ENCODE data around the gene KYAT1.

The KYAT1 gene

DNA sequence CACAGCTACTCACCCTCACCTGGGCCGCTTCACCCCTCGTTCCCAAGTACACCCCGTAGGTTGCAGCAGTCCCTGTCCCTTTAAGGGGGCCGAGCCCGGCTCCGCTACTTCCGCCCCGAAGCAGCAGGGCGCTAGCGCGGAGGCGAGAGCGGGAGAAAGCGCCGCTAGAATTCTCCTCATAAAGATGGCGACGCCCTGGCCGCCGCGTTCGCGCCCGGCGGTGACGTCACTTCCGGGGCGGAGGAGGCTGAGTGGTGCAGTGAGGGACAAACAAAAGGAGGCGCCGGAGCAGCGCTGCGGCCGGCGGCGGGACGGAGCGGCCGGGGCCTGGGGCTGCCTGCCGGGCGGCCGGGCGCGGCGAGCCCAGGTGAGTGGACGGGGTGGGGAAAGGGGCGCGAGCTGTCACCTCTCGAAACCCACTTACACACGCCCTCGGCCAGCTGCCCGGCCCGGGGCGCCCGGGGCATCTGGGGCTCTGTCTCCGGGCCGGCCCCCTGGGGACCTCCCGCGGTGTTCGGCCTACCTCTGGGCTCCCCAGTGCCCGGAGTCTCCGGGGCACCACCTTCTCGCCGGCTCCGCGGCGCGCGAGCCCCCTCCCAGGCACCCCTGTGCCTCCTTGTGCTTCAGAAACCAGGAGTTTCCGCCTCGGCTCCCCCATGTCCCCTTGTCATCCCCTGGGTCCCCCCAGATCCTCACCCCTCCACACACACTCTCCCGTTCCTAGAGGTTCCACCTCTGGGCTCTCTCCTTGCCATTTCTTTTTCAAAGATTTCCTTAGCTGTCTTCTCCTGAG, at the start of gene KYAT1, which contains the start of gene LRRC8A:
TSS of gene KYAT1 (minus strand) at position 67 of the 793 bp plus-strand sequence. CDS start 36,545 bp downstream, outside the sequence.
TSS of gene LRRC8A (plus strand) at position 250 of the 793 bp plus-strand sequence. CDS start 25,032 bp downstream, outside the sequence.
- no peak for FAIRE-seq

DNA sequence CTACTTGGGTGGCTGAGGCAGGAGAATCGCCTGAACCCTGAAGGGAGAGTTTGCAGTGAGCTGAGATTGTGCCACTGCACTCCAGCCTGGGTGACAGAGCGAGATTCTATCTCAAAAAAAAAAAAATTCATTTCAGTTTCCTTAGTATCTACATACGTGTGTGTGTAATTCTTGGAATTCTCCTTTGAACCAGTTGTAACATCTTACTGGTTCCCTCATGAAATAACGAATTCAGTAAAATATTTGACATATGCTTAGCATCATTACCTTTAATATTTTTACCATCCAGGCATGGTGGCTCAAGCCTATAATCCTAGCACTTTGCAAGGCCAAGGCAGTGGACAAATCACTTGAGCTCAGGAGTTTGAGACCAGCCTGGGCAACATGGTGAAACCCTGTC, 47.8 kb upstream of the KYAT1 start:
- FAIRE-seq = no peak

DNA sequence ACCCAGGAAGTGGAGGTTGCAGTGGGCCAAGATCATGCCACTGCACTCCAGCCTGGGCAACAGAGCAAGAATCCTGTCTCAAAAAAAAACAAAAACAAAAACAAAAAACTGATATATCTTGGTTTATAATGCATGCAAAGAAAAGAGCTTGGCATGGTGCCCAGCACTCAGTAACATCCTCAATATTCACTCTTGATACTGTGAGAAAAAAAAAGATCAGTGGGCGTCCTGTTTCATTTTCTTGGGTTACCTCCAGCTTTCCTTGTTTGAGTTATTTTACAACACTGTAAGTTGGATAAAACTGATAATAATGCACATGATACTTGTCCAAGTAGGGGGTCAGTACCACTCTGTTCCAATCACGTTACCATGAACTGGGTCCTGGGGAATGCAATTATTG, 46.9 kb upstream of the KYAT1 start:
- no peak for FAIRE-seq

DNA sequence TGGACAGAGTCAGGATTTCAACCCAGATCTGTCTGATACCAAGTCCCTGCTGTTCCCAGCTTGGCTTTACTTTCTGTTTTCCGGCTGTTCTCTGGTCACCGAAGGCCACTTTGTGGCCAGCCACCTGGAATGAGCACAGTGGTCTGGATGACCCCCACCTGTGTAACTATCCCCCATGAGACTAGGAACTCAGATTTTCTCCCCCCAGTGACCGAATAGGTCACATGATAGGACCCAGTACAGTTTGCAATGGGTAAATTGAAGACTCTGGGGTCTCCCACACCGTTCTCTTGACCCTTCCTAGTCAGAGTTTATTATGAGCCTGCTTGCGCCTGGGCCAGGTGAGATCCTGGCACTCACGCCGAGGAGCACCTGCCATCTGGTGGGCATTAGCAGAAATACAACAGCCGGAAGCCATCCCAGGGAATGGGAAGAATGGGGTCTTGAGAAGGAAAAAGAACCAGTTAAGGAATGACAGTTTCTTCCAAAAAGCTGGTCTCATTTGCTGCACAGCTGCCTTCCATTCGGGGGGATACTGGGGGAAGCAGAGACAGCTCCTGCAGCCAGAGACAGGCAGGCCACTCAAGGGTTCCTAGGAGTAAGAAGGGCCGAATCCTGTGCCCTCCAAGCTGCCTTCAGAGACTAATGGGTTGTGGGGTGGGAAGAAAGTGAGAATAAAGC, 46.1 kb upstream of the KYAT1 start:
- FAIRE-seq = no peak

DNA sequence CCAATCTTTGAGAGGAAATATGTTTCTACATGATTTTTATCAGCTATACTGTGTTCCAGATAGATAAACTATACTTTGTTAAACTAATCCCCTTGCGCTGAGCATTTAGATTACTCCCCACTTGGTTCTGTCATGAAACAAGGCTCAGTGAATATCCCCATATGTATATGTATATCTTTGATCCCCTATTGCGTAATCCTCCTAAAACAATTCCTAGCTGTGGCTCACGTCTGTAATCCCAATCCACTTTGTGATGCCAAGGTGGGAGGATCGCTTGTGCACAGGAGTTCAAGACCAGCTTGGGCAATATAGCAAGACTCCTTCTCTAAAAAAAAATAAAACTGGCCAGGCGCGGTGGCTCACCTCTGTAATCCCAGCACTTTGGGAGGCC, 41.7 kb upstream of the KYAT1 start:
- FAIRE-seq = no peak

DNA sequence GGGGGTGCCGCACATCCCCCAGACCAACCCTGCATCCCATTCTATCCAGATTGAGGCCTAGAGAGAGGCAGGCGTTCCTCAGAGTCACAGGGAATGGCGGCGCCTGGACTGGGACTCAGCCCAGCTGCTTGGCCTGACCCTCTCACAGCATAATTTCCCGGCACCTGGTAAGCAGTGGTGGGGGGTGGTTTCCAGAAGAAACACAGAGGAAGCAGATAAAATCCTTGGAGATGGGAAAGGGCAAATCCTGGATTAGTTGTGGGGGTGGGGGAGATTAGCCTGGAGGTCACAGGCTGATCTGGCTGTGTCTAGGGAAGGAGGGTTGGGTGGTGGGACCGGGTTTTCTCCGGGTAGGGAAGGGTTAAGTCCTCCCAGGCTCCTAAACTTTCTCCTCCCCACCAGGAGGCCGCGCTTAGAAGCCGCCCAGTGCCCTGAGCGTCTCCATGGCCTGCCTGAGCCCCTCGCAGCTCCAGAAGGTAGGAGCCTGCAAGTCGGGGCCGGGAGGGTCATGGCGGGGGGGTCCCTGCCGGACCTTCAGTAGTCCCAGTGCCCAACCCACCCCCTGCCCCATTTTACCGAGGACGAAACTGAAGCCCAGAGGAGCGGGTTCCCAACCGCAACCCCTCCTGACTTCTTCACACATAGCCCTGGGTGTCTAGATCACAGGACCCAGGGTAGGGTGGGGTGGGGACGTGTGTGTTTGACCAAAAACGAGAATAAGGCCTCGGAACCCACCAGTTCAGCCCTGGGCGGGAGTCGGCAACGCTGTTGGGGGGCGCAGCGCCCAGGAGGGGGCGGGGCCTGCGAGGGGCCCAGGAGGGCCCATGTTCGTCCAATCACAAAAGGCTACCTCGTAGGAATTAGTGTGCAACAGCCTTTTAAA, 40.4 kb upstream of the KYAT1 start:
- FAIRE-seq = no peak

DNA sequence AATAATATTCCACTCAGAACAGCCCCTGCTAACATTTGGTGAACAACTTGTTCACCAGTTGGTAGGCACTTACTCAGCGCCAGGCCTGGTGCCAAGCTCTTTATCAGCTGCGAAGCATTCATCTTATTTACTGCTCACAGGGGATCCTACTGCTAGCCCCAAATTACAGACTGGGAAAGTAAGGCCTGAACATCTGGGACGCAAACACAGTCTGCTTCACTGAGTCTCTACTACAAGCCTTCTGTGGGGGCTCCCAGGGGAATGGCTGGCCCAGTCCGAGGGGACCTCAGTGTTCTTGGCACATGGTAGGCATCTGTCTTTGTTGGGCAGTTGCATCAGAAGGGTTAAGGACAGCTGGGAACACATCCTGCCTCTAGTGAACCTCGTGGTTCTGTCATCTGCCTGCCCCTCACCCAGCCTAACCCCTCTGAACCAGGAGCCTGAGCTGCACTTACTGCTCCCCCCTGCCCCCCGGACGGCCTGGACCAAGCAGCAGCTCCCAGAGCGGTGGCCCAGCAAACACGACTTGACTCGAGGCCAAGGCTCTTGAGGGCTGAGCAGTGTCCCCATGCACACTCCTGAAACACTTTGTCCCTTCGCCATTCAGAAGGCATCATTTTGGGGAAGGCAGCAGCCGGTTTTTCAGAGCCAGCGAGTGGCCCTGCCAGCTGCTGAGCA, 38.8 kb upstream of the KYAT1 start, which contains the start of gene PHYHD1:
TSS of gene PHYHD1 (plus strand) at position 602 of the 678 bp plus-strand sequence. CDS start 1,342 bp downstream, outside the sequence.
- no peak for FAIRE-seq

DNA sequence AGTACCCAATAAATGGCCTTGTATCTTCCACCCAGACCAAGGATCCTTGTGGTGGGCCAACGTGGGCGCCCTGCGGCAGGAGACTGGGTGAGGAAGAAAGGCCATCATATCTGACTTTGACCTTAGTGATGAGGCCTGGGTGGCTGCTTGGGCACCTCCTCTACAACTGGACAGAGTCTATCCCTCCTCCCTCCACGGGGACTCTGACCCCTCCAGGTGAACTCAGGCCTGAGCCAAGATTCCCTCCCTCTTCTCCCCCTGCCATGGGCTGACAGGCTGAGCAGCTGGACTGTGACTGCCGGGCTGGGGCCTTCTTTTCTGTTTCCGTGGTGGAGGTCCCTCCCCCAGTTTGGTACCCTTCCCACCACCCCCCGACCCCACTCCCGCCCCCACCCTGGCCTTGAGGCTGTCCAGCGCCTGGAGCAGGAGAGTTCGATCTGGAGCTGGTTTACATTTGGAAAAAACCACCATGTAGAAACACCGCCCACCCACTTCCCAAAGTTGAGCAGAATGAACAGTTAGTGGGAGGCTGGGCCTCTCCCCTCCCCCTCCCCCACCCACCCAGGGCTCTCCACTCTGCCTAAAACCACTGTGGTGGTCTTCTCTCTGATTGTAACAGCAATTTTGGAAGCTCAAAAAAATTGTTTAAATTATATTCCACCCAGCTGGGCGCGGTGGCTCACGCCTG, 37.8 kb upstream of the KYAT1 start:
- FAIRE-seq = no peak

DNA sequence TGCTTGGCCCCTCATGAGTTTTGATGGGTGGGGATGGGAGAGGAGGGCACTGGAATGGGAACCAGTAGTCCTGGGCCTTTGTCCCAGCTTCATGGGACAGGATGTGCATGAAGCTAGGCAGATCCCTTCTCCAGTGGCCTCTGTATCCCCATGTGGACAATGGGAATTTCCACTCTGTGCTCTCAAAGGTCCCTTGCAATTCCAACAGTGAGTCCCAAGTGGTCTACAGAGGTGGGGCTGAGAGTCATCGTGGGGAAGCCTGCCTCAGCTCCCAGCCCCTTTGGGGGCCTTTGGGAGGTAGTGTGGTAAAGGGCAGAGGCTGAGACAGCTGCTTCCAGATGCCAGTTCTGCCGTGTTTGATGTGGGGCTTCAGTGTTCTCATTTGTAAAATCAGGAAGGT, 37.2 kb upstream of the KYAT1 start:
- FAIRE-seq = no peak

DNA sequence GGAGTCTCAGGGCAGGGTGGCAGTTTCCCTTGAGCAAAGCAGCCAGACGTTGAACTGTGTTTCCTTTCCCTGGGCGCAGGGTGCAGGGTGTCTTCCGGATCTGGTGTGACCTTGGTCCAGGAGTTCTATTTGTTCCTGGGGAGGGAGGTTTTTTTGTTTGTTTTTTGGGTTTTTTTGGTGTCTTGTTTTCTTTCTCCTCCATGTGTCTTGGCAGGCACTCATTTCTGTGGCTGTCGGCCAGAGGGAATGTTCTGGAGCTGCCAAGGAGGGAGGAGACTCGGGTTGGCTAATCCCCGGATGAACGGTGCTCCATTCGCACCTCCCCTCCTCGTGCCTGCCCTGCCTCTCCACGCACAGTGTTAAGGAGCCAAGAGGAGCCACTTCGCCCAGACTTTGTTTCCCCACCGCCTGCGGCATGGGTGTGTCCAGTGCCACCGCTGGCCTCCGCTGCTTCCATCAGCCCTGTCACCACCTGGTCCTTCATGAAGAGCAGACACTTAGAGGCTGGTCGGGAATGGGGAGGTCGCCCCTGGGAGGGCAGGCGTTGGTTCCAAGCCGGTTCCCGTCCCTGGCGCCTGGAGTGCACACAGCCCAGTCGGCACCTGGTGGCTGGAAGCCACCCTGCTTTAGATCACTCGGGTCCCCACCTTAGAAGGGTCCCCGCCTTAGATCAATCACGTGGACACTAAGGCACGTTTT, 35.5 kb upstream of the KYAT1 start:
- FAIRE-seq = no peak

DNA sequence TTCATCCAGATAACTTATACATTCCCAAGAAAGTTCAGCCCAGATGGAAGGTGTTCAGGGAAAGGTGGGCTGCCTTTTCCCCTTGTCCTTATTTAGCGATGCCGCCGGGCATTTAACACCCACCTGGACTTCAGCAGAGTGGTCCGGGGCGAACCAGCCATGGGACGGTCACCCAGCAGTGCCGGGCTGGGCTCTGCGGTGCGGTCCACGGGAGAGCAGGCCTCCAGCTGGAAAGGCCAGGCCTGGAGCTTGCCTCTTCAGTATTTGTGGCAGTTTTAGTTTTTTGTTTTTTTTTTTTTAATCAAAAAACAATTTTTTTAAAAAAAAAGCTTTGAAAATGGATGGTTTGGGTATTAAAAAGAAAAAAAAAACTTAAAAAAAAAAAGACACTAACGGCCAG, 35.0 kb upstream of the KYAT1 start:
- FAIRE-seq = no peak

DNA sequence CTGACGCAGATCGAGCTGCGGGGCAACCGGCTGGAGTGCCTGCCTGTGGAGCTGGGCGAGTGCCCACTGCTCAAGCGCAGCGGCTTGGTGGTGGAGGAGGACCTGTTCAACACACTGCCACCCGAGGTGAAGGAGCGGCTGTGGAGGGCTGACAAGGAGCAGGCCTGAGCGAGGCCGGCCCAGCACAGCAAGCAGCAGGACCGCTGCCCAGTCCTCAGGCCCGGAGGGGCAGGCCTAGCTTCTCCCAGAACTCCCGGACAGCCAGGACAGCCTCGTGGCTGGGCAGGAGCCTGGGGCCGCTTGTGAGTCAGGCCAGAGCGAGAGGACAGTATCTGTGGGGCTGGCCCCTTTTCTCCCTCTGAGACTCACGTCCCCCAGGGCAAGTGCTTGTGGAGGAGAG, 34.5 kb upstream of the KYAT1 start:
- no peak for FAIRE-seq

DNA sequence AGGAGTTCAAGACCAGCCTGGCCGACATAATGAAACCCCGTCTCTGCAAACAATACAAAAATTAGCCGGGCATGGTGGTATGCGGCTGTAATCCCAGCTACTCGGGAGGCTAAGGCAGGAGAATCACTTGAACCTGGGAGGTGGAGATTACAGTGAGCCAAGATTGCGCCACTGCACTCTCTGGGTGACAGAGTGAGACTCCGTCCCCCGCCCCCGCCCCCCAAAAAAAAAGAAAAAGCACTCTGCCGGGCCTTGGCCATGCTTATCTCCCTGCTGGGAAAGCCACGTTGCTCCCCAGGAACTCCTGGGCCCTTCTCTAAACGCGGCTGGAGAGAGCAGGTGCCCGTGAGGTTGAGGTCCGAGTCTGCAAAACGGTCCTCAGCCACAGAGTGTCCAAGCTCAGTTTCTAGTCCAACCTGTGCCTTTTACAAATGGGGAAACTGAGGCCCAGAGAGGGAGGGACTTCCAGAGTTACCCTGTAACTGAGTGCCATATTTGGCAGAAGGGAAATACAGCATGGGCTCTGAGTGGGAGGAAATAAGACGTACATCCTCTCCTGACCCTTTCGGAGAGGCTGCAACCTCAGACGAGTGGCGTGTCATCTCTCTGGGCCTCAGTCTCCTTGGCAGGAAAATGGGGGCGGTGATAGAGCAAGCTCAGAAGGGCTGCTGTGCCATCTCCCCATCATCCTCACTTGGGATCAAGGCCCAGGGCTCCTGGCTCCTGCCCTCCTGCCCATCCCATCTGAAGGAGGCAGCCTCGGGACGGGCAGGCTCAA, 32.4 kb upstream of the KYAT1 start:
- FAIRE-seq = no peak

DNA sequence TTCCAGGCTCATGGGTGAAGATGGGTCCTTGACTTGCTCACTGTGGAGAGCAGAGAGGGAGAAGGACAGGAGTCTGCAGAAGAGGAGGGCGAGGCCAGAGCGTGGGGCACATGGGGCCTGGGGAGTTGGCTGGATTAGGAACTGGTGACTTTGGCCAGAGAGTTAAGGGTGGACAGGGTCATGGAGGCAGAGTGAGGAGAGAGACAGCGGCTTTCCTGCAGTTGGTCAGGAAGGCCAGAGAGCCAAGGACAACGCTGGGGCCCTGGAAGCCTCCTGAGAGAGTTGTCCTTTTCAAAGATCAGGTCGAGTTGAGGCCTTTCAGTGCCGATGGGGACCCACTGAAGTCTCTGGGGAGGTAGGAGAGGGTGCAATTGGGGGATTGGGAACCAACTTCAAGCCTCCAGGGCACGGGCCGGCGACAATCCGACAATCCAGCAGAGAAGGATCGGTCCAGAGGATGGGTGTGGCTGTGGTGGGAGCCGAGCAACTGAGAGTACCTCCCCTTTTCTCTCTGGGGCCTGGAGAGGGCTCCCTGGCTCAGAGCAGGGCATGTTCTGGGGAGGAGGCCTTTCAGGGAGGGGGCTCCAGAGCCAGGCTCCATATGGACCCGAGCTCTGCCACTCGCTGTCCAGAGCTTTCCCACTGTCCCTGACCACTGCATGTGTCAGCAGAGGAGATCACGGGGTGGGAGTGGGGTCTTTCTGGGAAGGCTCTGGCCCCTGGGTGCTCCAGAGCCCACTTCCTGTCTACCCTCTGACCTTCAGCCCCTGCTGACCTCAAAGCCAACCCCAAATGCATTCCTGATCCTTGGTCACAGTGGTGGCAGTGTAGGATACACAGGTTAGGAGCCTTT, 31.5 kb upstream of the KYAT1 start:
- no peak for FAIRE-seq

DNA sequence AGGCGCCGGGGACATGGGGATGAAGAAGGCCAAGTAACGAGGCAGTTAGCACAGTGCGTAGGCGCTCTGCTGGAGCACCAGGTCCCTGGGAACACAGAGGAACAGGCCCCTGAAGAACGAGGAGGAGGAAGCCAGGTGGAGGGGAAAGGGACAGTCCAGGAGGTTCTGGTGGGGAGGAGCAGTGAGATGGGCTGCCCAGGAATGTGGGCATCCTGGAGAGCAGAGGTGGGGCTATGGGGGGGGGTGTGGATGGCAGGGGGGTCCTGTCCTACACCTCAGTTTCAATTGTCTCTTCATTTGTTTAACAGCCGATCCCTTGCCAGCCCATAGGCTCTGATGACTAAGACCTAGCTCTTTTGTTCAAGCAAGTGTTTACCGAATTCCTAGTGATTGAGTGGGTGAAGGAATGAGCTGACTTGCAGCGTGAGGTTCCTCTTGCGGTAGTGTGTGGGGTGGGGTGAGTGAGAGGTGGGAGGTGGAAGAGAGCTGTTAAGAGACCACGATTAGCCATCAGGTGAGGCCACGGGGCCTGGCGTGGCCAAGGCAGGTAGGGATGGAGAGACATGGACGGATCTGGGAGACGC, 30.6 kb upstream of the KYAT1 start:
- FAIRE-seq = no peak

DNA sequence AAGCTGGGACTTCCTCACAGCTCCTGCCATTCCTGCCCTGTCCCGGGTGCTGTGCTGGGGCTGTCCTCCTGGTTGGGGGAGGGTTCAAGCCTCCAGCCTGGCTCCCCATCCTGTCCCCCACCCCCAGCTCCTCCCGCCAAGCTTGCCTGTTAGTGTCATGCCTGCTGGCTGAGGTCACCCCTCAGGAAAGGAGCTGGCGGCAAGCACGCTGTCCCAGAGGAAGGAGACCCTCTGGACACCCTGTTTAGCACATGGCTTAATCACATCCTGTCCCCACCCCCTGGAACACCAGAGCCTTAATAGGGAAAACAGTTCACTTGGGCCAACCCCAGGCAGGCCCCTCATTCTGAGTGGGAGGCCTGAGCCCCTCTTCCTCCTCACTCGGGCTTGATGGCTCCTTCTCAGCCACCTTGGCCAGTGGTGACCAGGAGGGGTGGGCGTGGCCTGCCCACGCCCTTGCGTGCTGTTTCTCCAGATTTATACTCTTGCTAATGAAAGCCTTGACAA, 29.8 kb upstream of the KYAT1 start:
- no peak for FAIRE-seq

DNA sequence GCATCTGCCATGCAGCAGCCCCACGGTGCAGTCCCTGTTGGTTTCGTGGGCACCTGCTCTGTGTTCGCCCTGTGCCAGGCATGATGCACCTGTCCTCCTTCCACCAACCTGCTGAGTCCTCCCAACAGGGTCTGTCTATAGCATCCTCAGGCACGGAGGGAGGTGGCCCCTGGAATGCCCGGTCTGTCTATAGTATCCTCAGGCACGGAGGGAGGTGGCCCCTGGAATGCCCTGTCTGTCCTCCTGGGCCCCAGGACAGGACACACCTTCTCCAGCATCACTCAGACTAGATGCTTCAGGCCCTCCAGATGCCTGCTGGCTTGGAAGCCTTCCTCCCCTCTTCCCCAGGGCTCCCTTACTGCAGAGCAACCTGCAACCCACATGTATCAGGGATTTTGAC, 29.2 kb upstream of the KYAT1 start:
- no peak for FAIRE-seq

DNA sequence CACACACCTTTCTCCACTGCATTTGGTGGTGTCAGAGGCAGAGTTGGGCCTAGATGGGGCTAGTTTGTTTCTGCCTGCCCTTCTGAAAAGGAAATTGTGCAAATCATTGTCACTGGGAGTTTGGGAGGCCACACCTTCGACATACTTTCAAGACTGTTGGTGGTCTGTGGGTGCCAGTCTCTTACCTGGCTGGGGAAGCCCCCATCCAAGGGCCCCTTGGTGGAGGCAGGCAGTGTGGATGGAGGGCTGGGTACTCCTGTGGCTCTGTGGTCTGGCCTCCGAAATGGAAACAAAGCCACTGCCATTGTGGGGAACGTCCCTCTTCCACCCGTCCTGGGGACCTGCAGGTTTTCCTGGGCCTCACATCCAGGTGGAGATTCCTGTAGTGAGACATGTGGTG, 28.1 kb upstream of the KYAT1 start:
- FAIRE-seq = no peak

DNA sequence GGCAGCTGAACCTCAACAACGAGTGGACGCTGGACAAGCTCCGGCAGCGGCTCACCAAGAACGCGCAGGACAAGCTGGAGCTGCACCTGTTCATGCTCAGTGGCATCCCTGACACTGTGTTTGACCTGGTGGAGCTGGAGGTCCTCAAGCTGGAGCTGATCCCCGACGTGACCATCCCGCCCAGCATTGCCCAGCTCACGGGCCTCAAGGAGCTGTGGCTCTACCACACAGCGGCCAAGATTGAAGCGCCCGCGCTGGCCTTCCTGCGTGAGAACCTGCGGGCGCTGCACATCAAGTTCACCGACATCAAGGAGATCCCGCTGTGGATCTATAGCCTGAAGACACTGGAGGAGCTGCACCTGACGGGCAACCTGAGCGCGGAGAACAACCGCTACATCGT, 26.6 kb upstream of the KYAT1 start:
- FAIRE-seq = no peak
